ENCODE results near the gene SMIM10. TPM values are rescaled to one million over a fixed set of nuclear protein-coding genes. Genes with fewer than 3 reads are reported as not detected.

SMIM10 gene
- not detected in 2 replicates for total RNA-seq (2014; rRNA removed; shearing (Covaris generic))

DNA sequence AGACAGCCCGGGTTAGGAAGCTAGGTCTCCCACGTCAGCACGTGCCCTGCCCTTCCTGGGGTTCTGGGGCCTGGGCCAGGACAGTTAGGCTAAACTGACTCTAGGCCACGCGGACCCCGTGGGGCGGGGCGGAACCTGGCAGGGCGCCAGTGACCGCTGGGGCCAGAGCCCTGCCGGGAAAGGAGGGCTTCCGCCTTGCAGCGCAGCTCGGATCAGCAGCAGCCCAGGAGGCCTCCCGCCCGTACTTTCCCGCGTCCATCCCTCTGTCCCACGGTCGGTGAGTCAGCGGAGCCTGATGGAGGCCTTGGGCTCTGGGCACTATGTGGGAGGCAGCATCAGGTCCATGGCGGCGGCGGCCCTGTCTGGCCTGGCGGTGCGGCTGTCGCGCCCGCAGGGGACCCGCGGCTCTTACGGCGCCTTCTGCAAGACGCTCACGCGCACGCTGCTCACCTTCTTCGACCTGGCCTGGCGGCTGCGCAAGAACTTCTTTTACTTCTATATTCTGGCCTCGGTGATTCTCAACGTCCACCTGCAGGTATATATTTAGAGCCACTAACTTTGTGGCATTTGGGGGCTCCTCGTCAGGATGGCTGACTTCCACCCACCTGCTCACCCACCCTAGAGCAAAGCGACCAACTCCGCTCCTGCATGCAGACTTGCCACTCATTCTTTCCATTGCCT lies at the start of gene SMIM10:
Gene SMIM10 (plus strand): TSS at position 191 of the 681 bp plus-strand sequence. CDS start 105 bp downstream, at position 296.

Other genes starting within 250 kb of the SMIM10 start
- 9.3 and 15.3 TPM in 2 replicates for gene PABIR2, start 193.8 kb upstream of the SMIM10 start, total RNA-seq (2014; rRNA removed; shearing (Covaris generic))
- gene MOSPD1, start 75.7 kb upstream of the SMIM10 start, total RNA-seq (2014; rRNA removed; shearing (Covaris generic)) = 6.3 and 16.4 TPM in 2 replicates
- gene RTL8B, start 31.6 kb downstream of the SMIM10 start, total RNA-seq (2014; rRNA removed; shearing (Covaris generic)) = 4.1 and 4.6 TPM in 2 replicates
- 27.1 and 34.8 TPM in 2 replicates for gene RTL8C, start 41.4 kb downstream of the SMIM10 start, total RNA-seq (2014; rRNA removed; shearing (Covaris generic))
- gene RTL8A, start 61.1 kb downstream of the SMIM10 start, total RNA-seq (2014; rRNA removed; shearing (Covaris generic)) = 11.9 and 16.0 TPM in 2 replicates
- 0.04 and 0.11 TPM in 2 replicates for gene SMIM10L2B, start 107.7 kb downstream of the SMIM10 start, total RNA-seq (2014; rRNA removed; shearing (Covaris generic))
- not detected in 2 replicates for gene ETDB, start 129.5 kb downstream of the SMIM10 start, total RNA-seq (2014; rRNA removed; shearing (Covaris generic))
- gene CT55, start 180.4 kb downstream of the SMIM10 start, total RNA-seq (2014; rRNA removed; shearing (Covaris generic)) = 0.79 and 1.1 TPM in 2 replicates